ENCODE measurements around the gene CKAP4.

The CKAP4 gene

DNA sequence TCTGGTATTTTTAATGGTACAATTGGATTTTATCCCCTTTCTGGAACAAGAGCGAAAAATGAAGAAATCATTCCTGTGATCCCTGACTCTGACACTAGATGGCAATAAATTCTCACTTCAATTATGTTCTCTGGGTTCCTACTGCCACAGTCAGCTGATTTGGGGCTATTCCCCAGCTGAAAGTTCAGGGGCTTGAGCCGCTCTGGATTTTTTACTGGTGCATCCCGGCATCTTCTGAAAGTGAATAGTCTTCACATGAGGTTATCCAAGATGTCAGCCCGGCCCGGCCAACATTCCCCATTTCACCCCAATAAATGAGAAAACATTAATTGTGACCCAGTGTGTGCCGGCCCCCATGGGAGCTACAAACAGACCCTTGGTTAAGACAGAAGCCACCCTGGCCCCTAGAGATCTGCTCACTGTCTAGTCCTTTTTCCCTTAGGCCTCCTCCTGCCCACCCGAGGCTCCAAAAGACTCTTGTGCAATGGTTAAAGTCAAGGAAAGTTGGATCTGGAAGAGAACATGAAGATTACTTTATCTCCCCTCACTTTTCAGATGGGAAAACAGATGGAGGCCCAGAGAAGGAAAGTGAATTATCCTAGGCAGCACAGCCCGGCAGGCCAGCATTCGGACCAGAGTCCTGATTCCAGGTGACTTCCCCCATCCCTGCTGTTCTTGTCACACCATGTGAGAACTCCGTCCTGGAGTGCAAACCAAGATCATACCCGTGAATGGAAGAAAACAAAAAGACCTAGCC is 20.8 kb downstream of the CKAP4 start:
- Histone ChIP-seq H3K36me3 (no peaks in the 10 kb centered on the region), H3K9ac (no peak overlapping the region), H4K20me1 (no peaks in the 10 kb centered on the region), H3K9me3 (no peaks in the 10 kb centered on the region), H3K4me3 (no peak overlapping the region), H3K4me2 (no peak overlapping the region), H3K4me1 (peaks cover 5% of the 10 kb centered on the region; the same call in 1 of the 2 replicates), H3K27me3 (no peaks in the 10 kb centered on the region), H3K27ac (no peak overlapping the region)
- no peak for TF ChIP-seq Cebpa-rat (IDR thresholded peaks at IDR 0.05)

DNA sequence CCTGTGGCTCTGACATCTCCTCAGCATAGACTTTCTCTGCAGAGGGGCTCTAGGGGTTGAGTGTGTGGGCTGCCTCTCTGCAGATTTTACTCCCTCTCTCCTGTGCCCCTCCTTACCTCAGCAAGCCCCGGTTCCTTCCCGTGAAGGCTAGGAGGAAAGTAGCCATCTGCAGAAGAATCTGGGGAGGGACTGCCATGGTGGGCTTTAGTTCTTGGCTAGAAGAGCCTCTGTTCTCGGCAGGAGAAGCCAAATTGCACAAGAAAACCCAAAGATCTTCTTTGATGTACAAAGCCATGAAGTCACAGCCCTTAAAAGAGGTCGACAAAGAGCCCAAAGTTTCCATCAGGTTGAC is 23.5 kb downstream of the CKAP4 start:
- Histone ChIP-seq H3K4me3 (no peak overlapping the region), H3K4me1 (peaks cover 11% of the 10 kb centered on the region), H3K9ac (no peak overlapping the region), H3K27ac (no peak overlapping the region), H3K9me3 (no peaks in the 10 kb centered on the region), H3K4me2 (no peak overlapping the region), H3K27me3 (no peaks in the 10 kb centered on the region), H4K20me1 (no peaks in the 10 kb centered on the region), H3K36me3 (no peaks in the 10 kb centered on the region)
- no peak for TF ChIP-seq Cebpa-rat (IDR thresholded peaks at IDR 0.05)

DNA sequence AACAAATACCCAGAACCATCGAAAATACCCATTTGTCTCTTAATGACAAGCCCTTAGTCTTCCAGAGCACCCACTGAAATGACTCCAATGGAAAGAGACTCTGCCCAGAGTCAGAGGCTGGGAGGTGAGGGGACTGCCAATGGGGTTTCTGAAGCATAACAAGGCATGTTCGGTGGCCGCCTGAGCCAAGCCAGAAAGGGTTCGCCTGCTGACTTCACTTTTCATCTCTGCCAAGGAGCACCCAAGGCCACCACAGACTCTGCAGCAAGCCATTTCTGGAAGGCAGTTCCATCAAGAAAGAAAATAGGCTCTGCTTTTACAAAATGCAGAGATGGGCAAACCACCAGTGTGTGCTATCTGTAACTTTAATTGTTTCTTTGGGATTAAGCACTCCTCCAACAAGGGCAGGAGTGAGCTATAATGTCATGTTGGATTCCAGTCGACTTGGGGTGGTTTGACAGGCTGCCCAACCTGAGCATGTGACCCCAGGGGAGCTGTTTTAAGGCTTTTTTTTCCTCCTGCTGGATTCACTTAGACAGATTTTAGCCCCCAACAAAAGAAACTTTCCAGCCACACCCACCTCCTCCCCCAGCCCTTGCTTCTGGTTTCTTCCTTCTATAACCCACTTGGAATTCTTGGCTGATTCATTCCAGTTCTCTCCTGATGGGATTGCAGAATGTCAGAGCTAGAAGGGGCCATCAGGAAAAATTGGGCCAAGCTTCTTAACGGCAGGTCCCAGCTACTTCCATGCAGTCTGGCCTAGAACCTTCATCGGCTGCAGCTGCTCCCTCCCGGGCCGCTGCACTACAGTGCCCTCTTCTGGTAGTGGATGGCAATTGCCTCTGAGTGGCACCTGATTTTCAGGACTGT is 24.1 kb downstream of the CKAP4 start:
- no peak overlapping the region for H3K4me3 ChIP-seq
- H3K9ac ChIP-seq, result no peak overlapping the region
- peaks cover 11% of the 10 kb centered on the region for H3K4me1 ChIP-seq
- H3K4me2 ChIP-seq, result no peak overlapping the region
- H3K27me3 ChIP-seq, result no peaks in the 10 kb centered on the region
- H4K20me1 ChIP-seq, result no peaks in the 10 kb centered on the region
- no peak for TF ChIP-seq Cebpa-rat (IDR thresholded peaks at IDR 0.05)
- 0 out of 2 replicates have a peak, but pooled peaks cover 3% of the 10 kb centered on the region for H3K9me3 ChIP-seq
- no peak overlapping the region for H3K27ac ChIP-seq
- H3K36me3 ChIP-seq, result no peaks in the 10 kb centered on the region

DNA sequence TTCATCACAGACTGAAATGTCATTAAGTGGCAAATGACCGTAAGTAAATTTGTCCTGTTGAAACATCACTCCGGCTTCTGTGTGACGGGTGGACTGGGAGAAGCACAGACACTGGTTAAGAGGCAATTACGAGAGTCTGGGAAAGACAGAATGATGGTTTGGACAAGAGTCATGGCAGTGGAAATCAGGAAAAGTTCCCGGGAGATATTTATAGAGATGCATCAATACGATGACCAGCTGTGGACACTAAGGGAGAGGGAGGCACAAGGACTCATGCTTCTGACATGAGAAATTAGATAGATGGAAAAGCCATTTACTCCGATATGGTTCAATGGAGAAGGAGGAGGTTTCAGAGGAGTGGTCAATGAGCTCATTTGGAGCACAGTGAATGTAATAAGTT is 27.3 kb downstream of the CKAP4 start:
- Histone ChIP-seq H3K4me1 (peaks cover 8% of the 10 kb centered on the region), H3K36me3 (no peaks in the 10 kb centered on the region), H3K27me3 (no peaks in the 10 kb centered on the region), H3K27ac (no peak overlapping the region), H3K4me3 (no peak overlapping the region), H3K9ac (no peak overlapping the region), H3K4me2 (no peak overlapping the region), H3K9me3 (peaks cover 12% of the 10 kb centered on the region; the same call in 1 of the 2 replicates), H4K20me1 (no peaks in the 10 kb centered on the region)
- no peak for TF ChIP-seq Cebpa-rat (IDR thresholded peaks at IDR 0.05)

DNA sequence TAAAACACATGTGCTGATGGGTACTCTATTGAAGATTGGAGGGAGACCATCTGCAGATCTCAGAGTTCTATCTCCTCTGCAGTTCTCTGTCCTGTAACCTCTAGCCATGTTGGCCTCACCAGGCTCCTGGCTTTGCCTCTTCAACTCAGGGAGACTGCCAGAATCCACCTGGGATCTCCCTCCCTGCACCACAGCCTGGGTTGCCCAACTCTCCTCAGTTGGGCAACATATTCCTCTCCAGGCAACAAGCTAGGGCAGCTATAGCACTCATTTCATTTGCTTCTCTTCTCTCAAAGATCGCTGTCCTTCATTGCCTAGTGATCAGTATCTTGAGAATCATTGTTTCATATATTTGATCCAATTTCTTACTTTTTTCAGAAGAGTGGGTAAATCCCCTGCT is 28.8 kb downstream of the CKAP4 start:
- no peaks in the 10 kb centered on the region for H3K27me3 ChIP-seq
- no peak for TF ChIP-seq Cebpa-rat (IDR thresholded peaks at IDR 0.05)
- peaks cover 8% of the 10 kb centered on the region for H3K4me1 ChIP-seq
- H3K4me3 ChIP-seq, result no peak overlapping the region
- H3K36me3 ChIP-seq, result no peaks in the 10 kb centered on the region
- H3K4me2 ChIP-seq, result no peak overlapping the region
- H3K9ac ChIP-seq, result no peak overlapping the region
- no peak overlapping the region for H3K27ac ChIP-seq
- H4K20me1 ChIP-seq, result no peaks in the 10 kb centered on the region
- peaks cover 12% of the 10 kb centered on the region; the same call in 1 of the 2 replicates for H3K9me3 ChIP-seq

DNA sequence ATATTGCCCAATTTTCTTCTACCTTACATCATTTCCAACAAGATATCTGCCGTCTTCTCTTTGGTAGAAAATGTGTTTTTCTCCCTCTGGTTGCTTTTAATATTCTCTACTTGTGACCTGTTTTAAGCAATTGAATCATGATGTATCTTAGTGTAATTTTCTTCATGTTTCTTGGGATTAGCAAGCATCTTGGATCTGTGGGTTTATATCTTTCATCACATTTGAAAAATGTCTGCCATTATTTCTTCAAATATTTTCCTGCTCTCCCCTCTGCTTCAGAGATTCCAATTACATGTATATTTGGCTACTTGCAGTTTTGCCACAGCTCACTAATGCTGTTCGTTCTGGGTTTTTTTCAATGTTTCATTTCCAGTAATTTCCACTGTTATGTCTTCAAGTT is 30.1 kb downstream of the CKAP4 start:
- Histone ChIP-seq H4K20me1 (no peaks in the 10 kb centered on the region), H3K9me3 (peaks cover 12% of the 10 kb centered on the region; the same call in 1 of the 2 replicates), H3K4me1 (peaks cover 8% of the 10 kb centered on the region), H3K4me2 (no peak overlapping the region), H3K9ac (no peak overlapping the region), H3K4me3 (no peak overlapping the region), H3K27me3 (no peaks in the 10 kb centered on the region), H3K27ac (no peak overlapping the region), H3K36me3 (no peaks in the 10 kb centered on the region)
- no peak for TF ChIP-seq Cebpa-rat (IDR thresholded peaks at IDR 0.05)

DNA sequence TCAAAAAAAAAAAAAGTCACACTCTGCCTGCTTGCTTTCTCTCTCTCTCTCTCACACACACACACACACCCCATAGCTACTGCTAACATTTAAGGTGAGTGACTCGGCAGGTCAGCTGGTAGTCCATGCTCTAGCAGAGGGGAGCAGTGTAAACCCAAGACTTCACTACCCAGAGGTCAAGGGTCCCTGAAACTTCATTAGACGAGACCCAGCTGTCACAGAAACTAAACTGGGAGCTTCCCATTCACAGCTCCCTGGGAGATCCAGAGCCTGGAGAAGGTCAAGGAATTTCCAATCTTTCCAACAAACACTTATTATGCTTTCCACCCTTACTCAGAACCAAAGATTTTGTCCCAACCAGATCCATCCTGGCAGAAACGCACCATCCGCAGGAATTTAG is 33.2 kb downstream of the CKAP4 start:
- no peak overlapping the region for H3K27ac ChIP-seq

DNA sequence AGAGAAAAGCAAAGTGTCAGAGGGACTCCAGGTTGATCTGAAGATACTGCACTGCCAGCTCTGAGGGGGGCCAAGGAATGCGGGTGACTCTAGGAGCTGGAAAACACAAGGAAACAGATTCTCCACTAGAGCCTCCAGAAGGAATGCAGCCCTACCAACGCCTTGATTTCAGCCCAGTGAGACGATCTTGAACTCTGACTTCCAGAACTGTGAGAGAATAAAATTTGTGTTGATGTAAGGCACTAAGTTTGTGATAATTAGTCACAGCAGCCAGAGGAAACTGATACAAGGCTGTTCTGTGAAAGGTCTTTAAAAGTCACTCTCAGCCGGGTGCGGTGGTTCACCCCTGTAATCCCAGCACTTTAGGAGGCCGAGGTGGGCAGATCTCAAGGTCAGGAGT is 34.2 kb downstream of the CKAP4 start:
- no peak for TF ChIP-seq Cebpa-rat (IDR thresholded peaks at IDR 0.05)
- H3K27me3 ChIP-seq, result no peaks in the 10 kb centered on the region

More for the DNA sequence above, 33.2 kb downstream of the CKAP4 start:
- Histone ChIP-seq H3K9ac (no peak overlapping the region), H3K36me3 (no peaks in the 10 kb centered on the region), H3K4me1 (no peaks in the 10 kb centered on the region), H3K27me3 (no peaks in the 10 kb centered on the region), H3K9me3 (peaks cover 12% of the 10 kb centered on the region; the same call in 1 of the 2 replicates), H4K20me1 (no peaks in the 10 kb centered on the region), H3K4me2 (no peak overlapping the region), H3K4me3 (no peak overlapping the region)
- no peak for TF ChIP-seq Cebpa-rat (IDR thresholded peaks at IDR 0.05)

DNA sequence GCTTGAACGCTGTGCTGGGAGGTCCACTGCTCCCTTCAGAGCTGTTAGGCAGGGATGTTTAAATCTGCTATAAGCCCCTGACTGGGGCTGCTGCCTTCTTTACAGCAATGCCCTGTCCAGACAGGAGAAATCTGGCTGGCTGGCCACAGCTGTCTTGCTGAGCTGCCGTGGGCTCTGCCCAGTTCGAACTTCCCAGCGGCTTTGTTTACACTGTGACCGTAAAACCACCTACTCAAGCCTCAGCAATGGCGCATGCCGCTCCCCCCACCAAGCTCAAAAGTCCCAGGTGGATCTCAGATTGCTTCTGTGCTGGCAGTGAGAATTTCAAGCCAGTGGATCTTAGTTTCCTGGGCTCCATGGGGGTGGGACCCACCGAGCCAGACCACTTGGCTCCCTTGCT is 35.8 kb downstream of the CKAP4 start:
- Histone ChIP-seq H3K27me3 (no peaks in the 10 kb centered on the region), H4K20me1 (no peaks in the 10 kb centered on the region), H3K4me3 (no peak overlapping the region), H3K9ac (no peak overlapping the region), H3K27ac (no peak overlapping the region), H3K9me3 (no peaks in the 10 kb centered on the region), H3K36me3 (no peaks in the 10 kb centered on the region), H3K4me1 (no peaks in the 10 kb centered on the region), H3K4me2 (no peak overlapping the region)
- TF ChIP-seq Cebpa-rat (IDR thresholded peaks at IDR 0.05), result no peak

More for the DNA sequence above, 34.2 kb downstream of the CKAP4 start:
- Histone ChIP-seq H3K27ac (no peak overlapping the region), H3K4me3 (no peak overlapping the region), H3K9me3 (peaks cover 9% of the 10 kb centered on the region; the same call in 1 of the 2 replicates), H4K20me1 (no peaks in the 10 kb centered on the region), H3K4me2 (no peak overlapping the region), H3K4me1 (no peaks in the 10 kb centered on the region), H3K36me3 (no peaks in the 10 kb centered on the region), H3K9ac (no peak overlapping the region)

All from BLaER1 (cell line).